ENCODE measurements around the gene ASTN2.

- TF ChIP-seq EZH2 (IDR thresholded peaks at IDR 0.05; ENCODE audit: insufficient read depth, poor library complexity, severe bottlenecking) (no peak), EZH2phosphoT487 (IDR thresholded peaks at IDR 0.05; ENCODE audit: insufficient read depth, low read depth) (no peak)
Measured at GRCh38 chr9:116705531-116705930, 709.3 kb downstream of the ASTN2 start.

Measured in GM23248 (cell line).